HepG2 (cell line): ENCODE measurements around the gene ZMYND8. TPM values are rescaled to one million over a fixed set of nuclear protein-coding genes. Genes with fewer than 3 reads are reported as not detected.

Source experiments
- ATAC-seq: fragments of 200-7000 bp; cut with Tn5 transposase; 3 replicates; pipeline ENCODE4 v1.9.1; 2020; ENCODE audit warnings: mild to moderate bottlenecking, moderate library complexity
- BruUV-seq: library from RNA; stranded (reverse); fragments of 400-500 nt; replicated peaks from 2 replicates; lab custom pipeline; 2021; lab: Mats Ljungman, UMichigan
- CTCF ChIA-PET: fragments of 300-600 bp; formaldehyde crosslinking; extraction: SDS; loops from one replicate; lab custom pipeline; 2021; ENCODE audit warnings: low total read pairs, inconsistent platforms, low intra/inter-chr PET ratio; lab: Yijun Ruan, JAX
- POLR2A ChIA-PET: fragments of 350-600 bp; sonication (Branson Sonifier 250); formaldehyde crosslinking; loops from one replicate; lab custom pipeline; 2020; ENCODE audit warnings: antibody characterized with exemption, inconsistent platforms; lab: Yijun Ruan, JAX
- DNase-seq: peaks from one replicate; pipeline ENCODE4 v3.0.0-alpha.2; 2015; ENCODE audit warnings: low spot score
- FAIRE-seq: peaks from 3 replicates; lab custom pipeline; 2011; peaks lifted over from hg19 to GRCh38; lab: Jason Lieb, UNC
- H2AFZ ChIP-seq: one replicate; pipeline ENCODE4 v1.6.1; 2011; ENCODE audit warnings: low read length, inconsistent platforms
- H3K27ac ChIP-seq: fragments of 300-600 bp; 3 replicates; pipeline ENCODE4 v1.8.0; 2011; ENCODE audit warnings: mixed run types, mild to moderate bottlenecking, mixed read lengths, low read length, inconsistent platforms; ENCODE audit not compliant: insufficient read depth; ENCODE audit errors: extremely low read length
- H3K27me3 ChIP-seq, 2 experiments: fragments of 200-600 bp in 1 of 2; 2 replicates in 1 of 2; 3 replicates in 1 of 2; pipeline versions ENCODE4 v1.6.0 to v1.8.0; 2011; ENCODE audit warnings: low read length in 2 of 2, mild to moderate bottlenecking in 2 of 2, moderate library complexity in 2 of 2, inconsistent platforms in 1 of 2; ENCODE audit not compliant: insufficient read depth in 2 of 2, control insufficient read depth in 1 of 2
- H3K36me3 ChIP-seq, 2 experiments: fragments of 200-600 bp in 1 of 2; replicated peaks in 1 of 2; 2 replicates in 1 of 2; 3 replicates in 1 of 2; pipeline versions ENCODE4 v1.5.1 to v1.8.0; 2011; ENCODE audit warnings: low read length in 2 of 2, inconsistent platforms in 1 of 2; ENCODE audit not compliant: insufficient read depth in 2 of 2, control insufficient read depth in 1 of 2
- H3K4me1 ChIP-seq: 2 replicates; pipeline ENCODE4 v1.5.1; 2012; ENCODE audit warnings: low read length, inconsistent platforms; ENCODE audit not compliant: insufficient read depth
- H3K4me2 ChIP-seq: 2 replicates; pipeline ENCODE4 v1.6.0; 2011; ENCODE audit warnings: low read depth, low read length, inconsistent platforms
- H3K4me3 ChIP-seq, 3 experiments: fragments of 200-600 bp in 1 of 3; sonication (generic), shearing (Covaris generic) in 1 of 3; replicated peaks in 1 of 3; 2 replicates each; pipeline ENCODE4 v1.5.1; 2011 to 2016; ENCODE audit warnings: low read length in 3 of 3, inconsistent platforms in 2 of 3, low read depth in 2 of 3, mild to moderate bottlenecking in 2 of 3, control low read depth in 1 of 3, mixed read lengths in 1 of 3; ENCODE audit not compliant: insufficient read depth in 1 of 3
- H3K79me2 ChIP-seq: one replicate; pipeline ENCODE4 v1.6.1; 2011; ENCODE audit warnings: low read length, inconsistent platforms; ENCODE audit not compliant: insufficient read depth
- H3K9ac ChIP-seq: 2 replicates; pipeline ENCODE4 v1.6.0; 2011; ENCODE audit warnings: mild to moderate bottlenecking, low read depth, low read length, inconsistent platforms; ENCODE audit not compliant: insufficient read depth
- H3K9me3 ChIP-seq: 2 replicates; pipeline ENCODE4 v1.5.1; 2012; ENCODE audit warnings: mild to moderate bottlenecking, low read length
- H4K20me1 ChIP-seq: 2 replicates; pipeline ENCODE4 v1.6.0; 2011; ENCODE audit warnings: inconsistent platforms, mild to moderate bottlenecking, low read length, moderate library complexity; ENCODE audit not compliant: insufficient read depth
- CC2D1A ChIP-seq: sonication (generic); formaldehyde crosslinking; IDR thresholded peaks from 2 replicates; pipeline ENCODE4 v1.8.1; 2023; ENCODE audit warnings: mild to moderate bottlenecking, missing genetic modification reagents
- MAFF ChIP-seq: IDR thresholded peaks from 2 replicates; pipeline ENCODE4 v1.6.1; 2011; ENCODE audit warnings: low read depth, low read length, improper control_type of control experiment
- NFE2 ChIP-seq: sonication (generic); formaldehyde crosslinking; IDR thresholded peaks from 2 replicates; pipeline ENCODE4 v1.4.0; 2020; ENCODE audit warnings: missing genetic modification reagents
- PAX8 ChIP-seq: sonication (generic); formaldehyde crosslinking; IDR thresholded peaks from 2 replicates; pipeline ENCODE4 v1.8.0; 2022; ENCODE audit warnings: mild to moderate bottlenecking, missing genetic modification reagents, borderline replicate concordance
- SNAPC2 ChIP-seq: sonication (generic); formaldehyde crosslinking; IDR thresholded peaks from 2 replicates; pipeline ENCODE4 v1.8.1; 2022; ENCODE audit warnings: mild to moderate bottlenecking, missing genetic modification reagents
- TAF15 ChIP-seq: fragments of 200-400 bp; formaldehyde crosslinking; IDR thresholded peaks from one replicate; pipeline ENCODE4 v1.6.1; 2018; ENCODE audit warnings: mild to moderate bottlenecking, low read depth, low read length; ENCODE audit not compliant: poor library complexity, severe bottlenecking
- WGBS: methylation state at CpG from one replicate; pipeline ENCODE4 v1.1.6; 2017; ENCODE audit warnings: low lambda C conversion rate; 5-methylcytosine and 5-hydroxymethylcytosine counted together
- in situ Hi-C: cut with HindIII; loops from 2 replicates; pipeline ENCODE4 v1.10.0; 2017; ENCODE audit warnings: low pct_unique_long_range_greater_than_20kb; ENCODE audit not compliant: extremely low pct_ligation_motif_present
- intact Hi-C: fragments of 100-400 bp; cut with micrococcal nuclease; formaldehyde crosslinking; loops from one replicate; pipeline ENCODE4 v1.10.0; 2022; ENCODE audit not compliant: unreplicated experiment
- polyA plus RNA-seq, 8 experiments: library from polyadenylated mRNA; depleted of rRNA in 3 of 8; stranded (reverse) in 7 of 8; unstranded in 1 of 8; fragments of >200 nt; fragmentation: Illumina TruSeq in 4 of 8; extraction: Trizol in 4 of 8; gene quantifications; 2 replicates each; pipeline versions ENCODE4 v1.2.1 to v1.2.3, GENCODE V29; 2011 to 2016; ENCODE audit warnings: low read depth in 4 of 8, missing spikeins in 1 of 8, mixed read lengths in 1 of 8; ENCODE audit not compliant: insufficient read depth in 1 of 8
- total RNA-seq, 5 experiments: library from RNA; depleted of rRNA; stranded (reverse); fragments of >200 nt; fragmentation: Illumina TruSeq; extraction: Trizol; gene quantifications; 2 replicates each; pipeline ENCODE4 v1.2.3, GENCODE V29; 2016; ENCODE audit warnings: low read depth in 1 of 5
- TF ChIP-seq, protein P1 (sequence below), 2 experiments: sonication (generic) in 1 of 2; formaldehyde crosslinking in 1 of 2; IDR thresholded peaks; 2 replicates each; pipeline versions ENCODE4 v1.4.0 to v1.6.1; 2016 to 2020; ENCODE audit warnings: borderline replicate concordance in 1 of 2, low read depth in 1 of 2, mild to moderate bottlenecking in 1 of 2, missing genetic modification reagents in 1 of 2
- TF ChIP-seq, protein P2 (sequence below): sonication (generic); formaldehyde crosslinking; IDR thresholded peaks from 2 replicates; pipeline ENCODE4 v1.9.0; 2021; ENCODE audit warnings: missing genetic modification reagents, borderline replicate concordance
- TF ChIP-seq, protein P3 (sequence below): sonication (generic); formaldehyde crosslinking; IDR thresholded peaks from 2 replicates; pipeline ENCODE4 v1.8.1; 2022; ENCODE audit warnings: mild to moderate bottlenecking, missing genetic modification reagents
- TF ChIP-seq, protein P4 (sequence below): sonication (generic); formaldehyde crosslinking; IDR thresholded peaks from 2 replicates; pipeline ENCODE4 v1.8.0; 2022; ENCODE audit warnings: mild to moderate bottlenecking, missing genetic modification reagents
- TF ChIP-seq, protein P5 (sequence below): sonication (generic); formaldehyde crosslinking; IDR thresholded peaks from 2 replicates; pipeline ENCODE4 v1.5.0; 2020; ENCODE audit warnings: mild to moderate bottlenecking, low read depth, missing genetic modification reagents, borderline replicate concordance

The ZMYND8 gene
- total and polyA plus RNA-seq, 2 of the 13 experiments (the other 11 are each of a cell fraction or from before 2014, with no cell fraction given): 53.9 to 84.7 TPM

DNA sequence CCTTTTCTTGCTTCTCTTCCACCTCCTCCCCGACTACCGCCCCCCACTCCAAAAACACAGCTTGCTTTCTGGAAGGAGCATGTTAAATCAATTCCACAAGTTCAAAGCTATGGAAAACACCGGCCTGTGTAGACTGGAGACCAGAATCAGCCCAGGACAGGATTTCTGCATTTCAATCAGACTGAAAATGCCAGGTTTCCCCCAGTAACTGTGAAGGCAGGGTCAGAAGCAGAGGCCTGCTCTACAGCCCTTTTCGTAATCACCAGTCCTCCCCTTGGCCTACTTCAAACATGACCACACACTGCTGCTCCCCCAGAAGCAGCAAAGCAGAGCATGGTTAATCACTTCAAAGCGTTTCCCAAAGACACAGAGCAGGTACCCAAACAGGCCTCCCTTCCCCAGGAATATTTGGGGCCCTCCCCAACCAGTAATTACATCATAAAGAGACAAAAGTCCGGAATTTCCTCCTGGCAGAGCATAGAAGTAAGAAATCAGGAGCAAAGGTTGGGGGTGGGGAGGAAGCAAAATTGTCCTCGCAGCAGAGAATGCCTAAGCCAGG is 38.4 kb downstream of the ZMYND8 start:
- H3K4me1 ChIP-seq: peaks cover 100% of the 10 kb centered on the region
- in situ Hi-C loops (no loop called here), intact Hi-C loops (loop anchor here (5.0 kb wide), 3 partner anchors 46 to 86 kb away; no protein-coding TSS in a partner anchor)
- peak overlapping the region; percentile 77 for H3K4me2 ChIP-seq
- ChIA-PET POLR2A (interaction anchor here (1.4 to 5.3 kb wide), 2 partner anchors 9 to 38 kb away, joined by 7 to 187 read pairs; partner anchors contain the start of gene ZMYND8), CTCF (interaction anchor here (0.8 kb wide), 1 partner anchor 66 kb away, joined by 4 read pairs; no protein-coding TSS in a partner anchor)
- H2AFZ ChIP-seq: no peak overlapping the region
- H3K9ac ChIP-seq: peak overlapping the region; percentile 68
- H3K27me3 ChIP-seq: no peaks in the 10 kb centered on the region
- ATAC-seq (peak; percentile 72), DNase-seq (peak; percentile 94), FAIRE-seq (peak; percentile 60)
- H3K4me3 ChIP-seq: peak overlapping the region in 2 of 3 experiments; percentile 32 to 55; a peak in 4 of 6 replicates
- H3K9me3 ChIP-seq: no peaks in the 10 kb centered on the region
- peaks cover 96% of the 10 kb centered on the region for H4K20me1 ChIP-seq
- H3K36me3 ChIP-seq: peaks cover 17 to 27% of the 10 kb centered on the region in 2 experiments; a peak in 4 of 5 replicates
- WGBS: 29% methylated on average over 7 of the region's 7 CpGs
- H3K27ac ChIP-seq: peak overlapping the region; percentile 82
- H3K79me2 ChIP-seq: peaks cover 98% of the 10 kb centered on the region
- BruUV-seq: no TSS peak
- TF ChIP-seq, protein P1, sequence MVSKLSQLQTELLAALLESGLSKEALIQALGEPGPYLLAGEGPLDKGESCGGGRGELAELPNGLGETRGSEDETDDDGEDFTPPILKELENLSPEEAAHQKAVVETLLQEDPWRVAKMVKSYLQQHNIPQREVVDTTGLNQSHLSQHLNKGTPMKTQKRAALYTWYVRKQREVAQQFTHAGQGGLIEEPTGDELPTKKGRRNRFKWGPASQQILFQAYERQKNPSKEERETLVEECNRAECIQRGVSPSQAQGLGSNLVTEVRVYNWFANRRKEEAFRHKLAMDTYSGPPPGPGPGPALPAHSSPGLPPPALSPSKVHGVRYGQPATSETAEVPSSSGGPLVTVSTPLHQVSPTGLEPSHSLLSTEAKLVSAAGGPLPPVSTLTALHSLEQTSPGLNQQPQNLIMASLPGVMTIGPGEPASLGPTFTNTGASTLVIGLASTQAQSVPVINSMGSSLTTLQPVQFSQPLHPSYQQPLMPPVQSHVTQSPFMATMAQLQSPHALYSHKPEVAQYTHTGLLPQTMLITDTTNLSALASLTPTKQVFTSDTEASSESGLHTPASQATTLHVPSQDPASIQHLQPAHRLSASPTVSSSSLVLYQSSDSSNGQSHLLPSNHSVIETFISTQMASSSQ (IDR thresholded peaks at IDR 0.05; ENCODE audit: low read depth): peak; percentile 60; the same call in 1 of the 2 replicates
- TF ChIP-seq, protein P1 (CRISPR knock-in tag; IDR thresholded peaks at IDR 0.05; ENCODE audit: borderline replicate concordance): peak; percentile 82; the same call in 1 of the 2 replicates
- TF ChIP-seq, protein P2, sequence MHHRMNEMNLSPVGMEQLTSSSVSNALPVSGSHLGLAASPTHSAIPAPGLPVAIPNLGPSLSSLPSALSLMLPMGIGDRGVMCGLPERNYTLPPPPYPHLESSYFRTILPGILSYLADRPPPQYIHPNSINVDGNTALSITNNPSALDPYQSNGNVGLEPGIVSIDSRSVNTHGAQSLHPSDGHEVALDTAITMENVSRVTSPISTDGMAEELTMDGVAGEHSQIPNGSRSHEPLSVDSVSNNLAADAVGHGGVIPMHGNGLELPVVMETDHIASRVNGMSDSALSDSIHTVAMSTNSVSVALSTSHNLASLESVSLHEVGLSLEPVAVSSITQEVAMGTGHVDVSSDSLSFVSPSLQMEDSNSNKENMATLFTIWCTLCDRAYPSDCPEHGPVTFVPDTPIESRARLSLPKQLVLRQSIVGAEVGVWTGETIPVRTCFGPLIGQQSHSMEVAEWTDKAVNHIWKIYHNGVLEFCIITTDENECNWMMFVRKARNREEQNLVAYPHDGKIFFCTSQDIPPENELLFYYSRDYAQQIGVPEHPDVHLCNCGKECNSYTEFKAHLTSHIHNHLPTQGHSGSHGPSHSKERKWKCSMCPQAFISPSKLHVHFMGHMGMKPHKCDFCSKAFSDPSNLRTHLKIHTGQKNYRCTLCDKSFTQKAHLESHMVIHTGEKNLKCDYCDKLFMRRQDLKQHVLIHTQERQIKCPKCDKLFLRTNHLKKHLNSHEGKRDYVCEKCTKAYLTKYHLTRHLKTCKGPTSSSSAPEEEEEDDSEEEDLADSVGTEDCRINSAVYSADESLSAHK (CRISPR knock-in tag): no peak
- no peak for TF ChIP-seq CC2D1A (CRISPR knock-in tag)
- TF ChIP-seq, protein P3, sequence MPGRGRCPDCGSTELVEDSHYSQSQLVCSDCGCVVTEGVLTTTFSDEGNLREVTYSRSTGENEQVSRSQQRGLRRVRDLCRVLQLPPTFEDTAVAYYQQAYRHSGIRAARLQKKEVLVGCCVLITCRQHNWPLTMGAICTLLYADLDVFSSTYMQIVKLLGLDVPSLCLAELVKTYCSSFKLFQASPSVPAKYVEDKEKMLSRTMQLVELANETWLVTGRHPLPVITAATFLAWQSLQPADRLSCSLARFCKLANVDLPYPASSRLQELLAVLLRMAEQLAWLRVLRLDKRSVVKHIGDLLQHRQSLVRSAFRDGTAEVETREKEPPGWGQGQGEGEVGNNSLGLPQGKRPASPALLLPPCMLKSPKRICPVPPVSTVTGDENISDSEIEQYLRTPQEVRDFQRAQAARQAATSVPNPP (CRISPR knock-in tag): no peak
- TF ChIP-seq, protein P4, sequence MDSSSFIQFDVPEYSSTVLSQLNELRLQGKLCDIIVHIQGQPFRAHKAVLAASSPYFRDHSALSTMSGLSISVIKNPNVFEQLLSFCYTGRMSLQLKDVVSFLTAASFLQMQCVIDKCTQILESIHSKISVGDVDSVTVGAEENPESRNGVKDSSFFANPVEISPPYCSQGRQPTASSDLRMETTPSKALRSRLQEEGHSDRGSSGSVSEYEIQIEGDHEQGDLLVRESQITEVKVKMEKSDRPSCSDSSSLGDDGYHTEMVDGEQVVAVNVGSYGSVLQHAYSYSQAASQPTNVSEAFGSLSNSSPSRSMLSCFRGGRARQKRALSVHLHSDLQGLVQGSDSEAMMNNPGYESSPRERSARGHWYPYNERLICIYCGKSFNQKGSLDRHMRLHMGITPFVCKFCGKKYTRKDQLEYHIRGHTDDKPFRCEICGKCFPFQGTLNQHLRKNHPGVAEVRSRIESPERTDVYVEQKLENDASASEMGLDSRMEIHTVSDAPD (CRISPR knock-in tag): no peak; the same call in 1 of the 2 replicates
- peak; percentile 7; the same call in 1 of the 2 replicates for TF ChIP-seq MAFF
- TF ChIP-seq TAF15: no peak
- 0 out of 2 replicates have a peak, but pooled peaks have one; percentile 65 for TF ChIP-seq PAX8 (CRISPR knock-in tag)
- no peak; the same call in 1 of the 2 replicates for TF ChIP-seq SNAPC2 (CRISPR knock-in tag)
- no peak for TF ChIP-seq NFE2 (CRISPR knock-in tag)
- TF ChIP-seq, protein P5, sequence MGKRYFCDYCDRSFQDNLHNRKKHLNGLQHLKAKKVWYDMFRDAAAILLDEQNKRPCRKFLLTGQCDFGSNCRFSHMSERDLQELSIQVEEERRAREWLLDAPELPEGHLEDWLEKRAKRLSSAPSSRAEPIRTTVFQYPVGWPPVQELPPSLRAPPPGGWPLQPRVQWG: no peak
